GM23338 (cell line): ENCODE measurements around the gene FMN2. TPM values are rescaled to one million over a fixed set of nuclear protein-coding genes. Genes with fewer than 3 reads are reported as not detected.

ENCODE experiments used
- ATAC-seq: fragments of 200-7000 bp; cut with Tn5 transposase; 3 replicates; pipeline ENCODE4 v1.9.1; 2020
- DNase-seq: peaks from one replicate; pipeline ENCODE4 v3.0.0-alpha.2; 2015; ENCODE audit warnings: low spot score
- H2AFZ ChIP-seq: fragments of 200-600 bp; sonication (generic); 2 replicates; pipeline ENCODE4 v1.8.0; 2016; ENCODE audit warnings: antibody characterized with exemption, mild to moderate bottlenecking, moderate library complexity
- H3F3A ChIP-seq: fragments of 200-600 bp; sonication (generic); replicated peaks from 2 replicates; pipeline ENCODE4 v1.8.0; 2017; ENCODE audit warnings: antibody characterized with exemption, mixed run types, low read depth
- H3K27ac ChIP-seq: fragments of 200-600 bp; sonication (generic); 2 replicates; pipeline ENCODE4 v1.6.1; 2016; ENCODE audit warnings: low read depth
- H3K27me3 ChIP-seq: fragments of 200-600 bp; sonication (generic); 2 replicates; pipeline ENCODE4 v1.8.0; 2016; ENCODE audit warnings: mild to moderate bottlenecking, mixed run types, moderate library complexity; ENCODE audit not compliant: insufficient read depth
- H3K36me3 ChIP-seq: fragments of 200-600 bp; sonication (generic); 2 replicates; pipeline ENCODE4 v1.8.0; 2016; ENCODE audit warnings: mild to moderate bottlenecking; ENCODE audit not compliant: insufficient read depth
- H3K4me1 ChIP-seq: fragments of 200-600 bp; sonication (generic); 2 replicates; pipeline ENCODE4 v1.8.0; 2016; ENCODE audit warnings: mild to moderate bottlenecking, moderate library complexity; ENCODE audit not compliant: insufficient read depth
- H3K4me2 ChIP-seq: fragments of 200-600 bp; sonication (generic); 2 replicates; pipeline ENCODE4 v1.7.1; 2017; ENCODE audit warnings: mixed run types
- H3K4me3 ChIP-seq: fragments of 200-600 bp; sonication (generic); 2 replicates; pipeline ENCODE4 v1.6.1; 2016; ENCODE audit warnings: mixed run types
- H3K79me2 ChIP-seq: fragments of 200-600 bp; sonication (generic); replicated peaks from 2 replicates; pipeline ENCODE4 v1.8.0; 2017; ENCODE audit warnings: mild to moderate bottlenecking; ENCODE audit not compliant: insufficient read depth
- H3K9me2 ChIP-seq: fragments of 200-600 bp; sonication (generic); 2 replicates; pipeline ENCODE4 v1.8.0; 2017; ENCODE audit not compliant: insufficient read depth
- H4K20me1 ChIP-seq: fragments of 200-600 bp; sonication (generic); replicated peaks from 2 replicates; pipeline ENCODE4 v1.8.0; 2017; ENCODE audit warnings: mild to moderate bottlenecking; ENCODE audit not compliant: insufficient read depth
- H3K27ac Mint-ChIP-seq: 2 replicates; pipeline ENCODE4 v1.8.0; 2020; ENCODE audit warnings: inconsistent platforms, mild to moderate bottlenecking, moderate library complexity, mixed read lengths
- H3K27me3 Mint-ChIP-seq: 3 replicates; pipeline ENCODE4 v1.8.0; 2022; ENCODE audit warnings: low read depth, mild to moderate bottlenecking, moderate library complexity, mixed read lengths, inconsistent platforms; ENCODE audit not compliant: insufficient read depth, poor library complexity
- H3K36me3 Mint-ChIP-seq: 3 replicates; pipeline ENCODE4 v1.8.0; 2021; ENCODE audit warnings: low read depth, mild to moderate bottlenecking, inconsistent platforms, moderate library complexity, mixed read lengths
- H3K4me1 Mint-ChIP-seq: 3 replicates; pipeline ENCODE4 v1.8.0; 2020; ENCODE audit warnings: mild to moderate bottlenecking, inconsistent platforms, mixed read lengths
- H3K4me3 Mint-ChIP-seq: 3 replicates; pipeline ENCODE4 v1.8.0; 2021; ENCODE audit warnings: moderate library complexity, mild to moderate bottlenecking, inconsistent platforms, mixed read lengths
- H3K9me3 Mint-ChIP-seq: 3 replicates; pipeline ENCODE4 v1.8.0; 2020; ENCODE audit warnings: moderate library complexity, mild to moderate bottlenecking, inconsistent platforms, mixed read lengths
- CTCF ChIP-seq, 2 experiments: fragments of 200-600 bp in 1 of 2; sonication (generic) in 1 of 2; conservative IDR thresholded peaks; 2 replicates each; pipeline versions ENCODE4 v1.5.1 to v1.6.1; 2016 to 2017; ENCODE audit warnings: antibody characterized with exemption in 2 of 2, low read depth in 2 of 2, mild to moderate bottlenecking in 2 of 2, moderate library complexity in 1 of 2
- ETS1 ChIP-seq: IDR thresholded peaks from 2 replicates; pipeline ENCODE4 v1.6.1; 2016; ENCODE audit warnings: antibody characterized with exemption
- EZH2phosphoT487 ChIP-seq: fragments of 200-600 bp; sonication (generic); IDR thresholded peaks from one replicate; pipeline ENCODE4 v1.8.1; 2018; ENCODE audit warnings: antibody characterized with exemption; ENCODE audit not compliant: unreplicated experiment
- JUNB ChIP-seq: IDR thresholded peaks from one replicate; pipeline ENCODE4 v1.6.1; 2016; ENCODE audit warnings: antibody characterized with exemption; ENCODE audit not compliant: unreplicated experiment
- POLR2AphosphoS5 ChIP-seq: IDR thresholded peaks from 2 replicates; pipeline ENCODE4 v1.6.1; 2016; ENCODE audit warnings: antibody characterized with exemption, low read depth
- REST ChIP-seq: IDR thresholded peaks from one replicate; pipeline ENCODE4 v1.6.1; 2018; ENCODE audit warnings: antibody characterized with exemption; ENCODE audit not compliant: unreplicated experiment
- ZNF331 ChIP-seq: fragments of 250-450 bp; sonication (Bioruptor Pico); IDR thresholded peaks from 2 replicates; pipeline ENCODE4 v1.5.0; 2020; ENCODE audit warnings: low read depth, mild to moderate bottlenecking, moderate library complexity
- polyA plus RNA-seq: library from polyadenylated mRNA; unstranded; fragments of >200 nt; fragmentation: Nextera tagmentation; extraction: Ambion mirVana; gene quantifications from 2 replicates; pipeline ENCODE4 v1.2.1, GENCODE V29; 2016
- total RNA-seq: library from RNA; depleted of rRNA; stranded (reverse); fragments of >200 nt; shearing (Covaris generic); gene quantifications from 2 replicates; pipeline ENCODE4 v1.2.3, GENCODE V29; 2014

Gene FMN2
- total and polyA plus RNA-seq, 2 experiments from 2014 or later: 1.5 to 2.5 TPM

- no peak for TF ChIP-seq CTCF (conservative IDR thresholded peaks at IDR 0.05; ENCODE audit: low read depth in 2 of 2)
- no peak for TF ChIP-seq POLR2AphosphoS5
- no peak for TF ChIP-seq ZNF331 (CRISPR knock-in tag)
- TF ChIP-seq JUNB: no peak
These were observed 140.8 kb downstream of the FMN2 start (continued) for GRCh38 chr1:240232530-240232929.

GRCh38 chr1:240234485-240235210 lies 143.0 kb downstream of the FMN2 start:
- Histone ChIP-seq H2AFZ (no peak overlapping the region), H3K9me2 (peaks cover 7% of the 10 kb centered on the region), H3K4me3 (no peak overlapping the region), H3K4me1 (no peaks in the 10 kb centered on the region), H3K79me2 (no peaks in the 10 kb centered on the region), H3K27me3 (no peaks in the 10 kb centered on the region), H3F3A (no peaks in the 10 kb centered on the region), H4K20me1 (no peaks in the 10 kb centered on the region), H3K27ac (no peak overlapping the region), H3K4me2 (no peak overlapping the region), H3K36me3 (no peaks in the 10 kb centered on the region)
- H3K9me3 Mint-ChIP-seq: no peaks in the 10 kb centered on the region
- ATAC-seq (no peak), DNase-seq (no peak)
- no peak overlapping the region for H3K27ac Mint-ChIP-seq
- H3K36me3 Mint-ChIP-seq: no peaks in the 10 kb centered on the region
- peaks cover 2% of the 10 kb centered on the region for H3K27me3 Mint-ChIP-seq
- H3K4me1 Mint-ChIP-seq: no peaks in the 10 kb centered on the region
- H3K4me3 Mint-ChIP-seq: no peak overlapping the region
- TF ChIP-seq ETS1 (no peak), JUNB (no peak), EZH2phosphoT487 (no peak), ZNF331 (CRISPR knock-in tag) (no peak)

- Histone ChIP-seq H3K4me3 (no peak overlapping the region), H3K79me2 (no peaks in the 10 kb centered on the region)
- ATAC-seq: no peak
- TF ChIP-seq EZH2phosphoT487 (no peak), REST (no peak)
These were observed 144.0 kb downstream of the FMN2 start for GRCh38 chr1:240235521-240236288.

More at GRCh38 chr1:240235521-240236288, 144.0 kb downstream of the FMN2 start:
- Mint-ChIP-seq H3K9me3 (no peaks in the 10 kb centered on the region), H3K4me1 (no peaks in the 10 kb centered on the region), H3K4me3 (no peak overlapping the region), H3K27me3 (peaks cover 2% of the 10 kb centered on the region), H3K36me3 (no peaks in the 10 kb centered on the region), H3K27ac (no peak overlapping the region)
- no peaks in the 10 kb centered on the region for H3K27me3 ChIP-seq
- H3K4me1 ChIP-seq: no peaks in the 10 kb centered on the region
- peaks cover 7% of the 10 kb centered on the region for H3K9me2 ChIP-seq
- no peak overlapping the region for H2AFZ ChIP-seq
- H3K27ac ChIP-seq: no peak overlapping the region
- H4K20me1 ChIP-seq: no peaks in the 10 kb centered on the region
- DNase-seq: no peak
- no peaks in the 10 kb centered on the region for H3K36me3 ChIP-seq
- H3K4me2 ChIP-seq: no peak overlapping the region
- H3F3A ChIP-seq: no peaks in the 10 kb centered on the region
